Esophagus squamous epithelium (tissue), 4 donors: ENCODE data around the gene GTF2A1L.

ENCODE experiments used
- CTCF ChIP-seq, 6 experiments: fragments of 450-650 bp in 4 of 6; fragments of 200-600 bp in 2 of 6; sonication (generic) in 2 of 6; IDR thresholded peaks; one replicate each; pipeline ENCODE4 v1.5.1; 2016 to 2019; ENCODE audit warnings: antibody characterized with exemption in 6 of 6, mild to moderate bottlenecking in 4 of 6, moderate library complexity in 4 of 6
- POLR2A ChIP-seq, 4 donors: fragments of 450-650 bp; IDR thresholded peaks; one replicate each; pipeline ENCODE4 v1.6.1; 2017; ENCODE audit warnings: antibody characterized with exemption in 4 of 4, mild to moderate bottlenecking in 4 of 4, moderate library complexity in 3 of 4

GRCh38 chr2:48724278-48724677, 106.6 kb downstream of the GTF2A1L start:
- TF ChIP-seq CTCF (IDR thresholded peaks at IDR 0.05) (no peak), POLR2A (IDR thresholded peaks at IDR 0.05) (no peak)
